GM18519 (cell line): ENCODE results near the gene HEXD.

Experiments used
- ATAC-seq: cut with Tn5 transposase; IDR thresholded peaks from one replicate; pipeline ENCODE4 v1.9.1; 2021; ENCODE audit warnings: mild to moderate bottlenecking, moderate library complexity; ENCODE audit not compliant: unreplicated experiment, low FRiP score

Gene HEXD

DNA sequence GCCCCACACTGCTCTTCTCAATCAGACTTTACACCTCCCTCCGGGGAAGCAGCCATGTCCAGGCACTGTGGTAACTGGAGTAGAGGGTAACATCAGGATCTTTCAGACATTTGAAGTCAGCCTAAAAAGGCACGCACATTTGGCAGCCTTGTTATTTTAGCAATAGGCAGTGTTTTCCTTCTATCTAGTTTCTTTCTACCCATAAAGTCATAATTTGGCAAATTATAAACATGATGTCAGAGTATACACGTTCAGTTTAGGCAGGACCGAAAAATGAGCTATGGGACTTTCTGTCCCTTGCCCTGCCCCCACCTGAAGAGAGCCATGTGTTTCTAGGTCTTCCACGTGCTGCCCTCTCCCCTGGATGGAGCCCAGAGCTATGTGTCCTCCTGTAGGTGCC is 61.5 kb downstream of the HEXD start:
- no peak for ATAC-seq

DNA sequence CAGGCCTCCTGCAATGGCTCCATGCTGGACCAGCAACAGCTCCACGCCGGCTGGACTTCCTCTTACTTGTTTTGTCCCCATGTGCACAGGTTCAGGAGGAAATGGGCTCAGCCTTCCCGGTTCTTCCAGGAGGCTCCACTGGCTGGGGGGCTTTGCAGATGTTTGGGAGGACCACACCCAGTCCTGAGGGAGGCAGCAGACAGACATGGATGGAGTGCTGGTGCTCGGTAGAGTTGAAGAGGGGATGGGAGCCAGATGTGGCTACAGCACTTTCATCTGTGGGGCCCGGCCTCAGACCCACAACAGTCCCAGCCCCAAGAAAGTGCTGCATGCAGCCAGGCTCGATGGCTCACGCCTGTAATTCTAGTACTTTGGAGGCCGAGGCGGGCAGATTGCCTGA is 62.2 kb downstream of the HEXD start:
- ATAC-seq = no peak

DNA sequence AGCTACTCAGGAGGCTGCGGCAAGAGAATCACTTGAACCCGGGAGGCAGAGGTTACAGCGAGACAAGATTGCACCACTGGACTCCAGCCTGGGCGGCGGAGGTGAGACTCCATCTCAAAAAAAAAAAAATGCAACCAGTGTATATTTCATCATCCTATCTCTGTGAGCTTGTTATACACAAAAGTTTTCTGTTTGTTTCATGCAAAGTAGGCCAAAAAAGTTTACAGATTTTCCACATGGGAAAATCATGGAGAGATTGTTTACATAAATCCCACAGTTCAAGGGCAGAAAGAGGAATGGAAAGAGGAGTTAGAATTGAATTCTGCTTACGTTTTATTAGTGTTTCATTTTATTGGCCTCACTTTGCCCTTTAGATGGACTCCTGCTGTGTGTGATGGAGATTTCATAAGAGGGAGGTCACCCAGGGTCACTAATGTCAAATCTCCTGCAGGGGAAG is 65.1 kb downstream of the HEXD start:
- ATAC-seq = no peak

DNA sequence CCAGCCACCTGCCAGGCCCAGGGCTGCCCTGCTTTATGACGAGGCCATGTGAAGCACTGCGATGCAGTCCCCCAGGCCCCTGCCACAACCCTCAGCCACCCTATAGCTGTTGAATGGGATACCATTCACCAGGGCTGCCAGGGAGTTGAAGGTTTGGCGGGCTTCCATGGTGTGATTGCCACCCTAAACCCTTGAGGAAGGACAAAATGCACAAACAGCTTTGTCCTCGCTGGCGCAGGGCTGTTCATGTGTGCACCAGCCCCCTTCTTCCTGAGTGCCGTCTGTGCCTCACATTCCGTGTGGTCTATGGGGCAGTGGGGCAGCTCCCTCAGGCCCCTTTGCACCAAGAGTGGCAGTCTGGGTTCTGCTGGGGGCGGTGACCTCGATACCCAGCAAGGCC is 65.7 kb downstream of the HEXD start:
- no peak for ATAC-seq

DNA sequence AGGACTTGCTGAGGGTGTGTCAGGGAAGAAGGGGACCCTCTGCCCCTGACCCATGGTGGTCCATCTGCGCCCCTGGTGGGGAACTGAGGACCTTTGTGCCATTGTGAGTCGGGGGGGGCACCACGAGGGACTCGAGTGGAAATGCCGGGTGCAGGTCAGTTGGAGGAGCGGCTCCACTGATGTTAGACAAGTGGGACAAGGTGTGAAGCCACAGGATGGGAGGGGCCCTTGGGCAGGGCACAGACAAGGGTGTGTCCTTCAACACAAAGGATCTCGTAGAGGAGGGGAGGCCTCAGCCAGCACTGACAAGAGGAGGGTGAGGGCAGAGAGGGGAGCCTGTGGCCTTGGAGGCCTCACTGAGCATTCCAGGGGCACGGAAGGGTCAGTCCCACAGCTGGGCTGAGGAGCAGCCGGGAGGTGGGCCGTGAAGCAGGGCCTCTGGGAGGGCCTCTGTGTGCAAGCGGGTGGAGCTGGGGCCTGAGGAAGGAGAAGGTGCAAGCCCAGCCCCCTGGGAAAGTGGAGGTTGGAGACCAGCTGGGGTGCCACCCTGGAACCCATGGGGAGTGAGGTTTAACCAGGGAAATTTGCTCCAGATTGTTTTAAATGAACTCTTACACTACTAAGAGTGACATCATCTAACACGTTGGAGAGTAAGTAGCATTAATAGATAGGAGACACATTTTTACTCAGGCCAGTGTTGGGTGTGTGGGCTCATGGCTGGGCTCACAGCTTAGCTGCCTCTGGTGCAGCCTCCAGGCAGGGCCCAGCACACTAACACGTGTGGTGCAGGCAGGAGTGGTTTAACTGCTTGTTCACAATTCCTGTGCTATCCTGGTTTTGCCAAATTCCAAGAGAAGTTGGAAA is 68.3 kb downstream of the HEXD start:
- ATAC-seq = no peak

DNA sequence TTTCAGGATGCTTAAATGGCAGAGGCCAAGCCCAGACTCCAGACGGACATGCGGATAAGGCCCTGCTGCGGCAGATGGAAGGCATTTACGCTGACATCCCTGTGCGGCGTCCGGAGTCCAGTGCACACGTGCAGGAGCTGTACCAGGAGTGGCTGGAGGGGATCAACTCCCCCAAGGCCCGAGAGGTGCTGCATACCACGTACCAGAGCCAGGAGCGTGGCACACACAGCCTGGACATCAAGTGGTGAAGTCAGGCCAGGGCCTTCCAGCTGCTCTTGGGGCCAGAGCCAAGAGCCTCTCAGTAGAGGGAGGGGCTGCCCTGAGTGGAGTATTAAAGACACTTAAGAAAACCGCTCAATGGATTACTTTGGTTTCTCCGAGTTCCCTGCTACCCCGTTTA is 69.8 kb downstream of the HEXD start:
- no peak for ATAC-seq

DNA sequence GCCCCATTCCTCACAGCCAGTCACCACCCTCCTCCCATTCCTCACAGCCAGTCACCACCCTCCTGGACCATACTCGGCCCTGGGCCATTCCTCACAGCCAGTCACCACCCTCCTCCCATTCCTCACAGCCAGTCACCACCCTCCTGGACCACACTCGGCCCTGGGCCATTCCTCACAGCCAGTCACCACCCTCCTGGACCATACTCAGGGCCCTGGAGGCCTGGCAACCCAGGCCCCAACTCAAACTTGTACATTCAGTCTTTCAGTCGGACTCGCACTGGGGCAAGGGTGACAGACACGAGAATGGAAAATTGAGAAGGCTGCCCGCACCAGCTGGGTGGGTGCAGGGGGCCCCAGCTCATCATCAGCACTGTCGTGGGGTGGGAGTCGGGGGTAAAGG is 71.0 kb downstream of the HEXD start:
- no peak for ATAC-seq

DNA sequence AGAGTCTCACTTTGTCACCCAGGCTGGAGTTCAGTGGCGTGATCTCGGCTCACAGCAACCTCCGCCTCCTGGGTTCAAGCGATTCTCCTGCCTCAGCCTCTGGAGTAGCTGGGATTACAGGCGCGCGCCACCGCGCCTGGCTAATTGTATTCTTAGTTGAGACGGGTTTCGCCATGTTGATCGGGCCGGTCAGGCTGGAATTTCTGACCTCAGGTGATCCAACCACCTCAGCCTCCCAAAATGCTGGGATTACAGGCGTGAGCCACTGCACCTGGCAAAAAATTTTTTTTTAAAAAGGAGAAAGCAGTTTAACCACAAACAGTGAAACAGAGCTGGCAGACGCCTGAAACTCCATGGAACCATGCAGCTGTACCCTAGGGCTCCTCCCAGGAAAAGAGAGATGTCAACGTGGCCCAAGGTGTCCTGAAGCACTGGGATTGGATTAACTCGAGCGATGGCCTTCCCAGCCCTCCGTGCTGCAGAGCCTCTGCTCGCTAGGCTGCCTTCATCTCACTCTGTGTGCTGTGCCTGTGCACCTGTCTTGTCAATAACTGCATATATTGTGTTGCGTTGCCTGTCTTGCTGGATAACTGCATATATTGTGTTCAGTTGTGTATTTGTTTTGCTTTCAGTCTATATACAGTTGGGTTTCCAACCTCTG is 71.8 kb downstream of the HEXD start:
- no peak for ATAC-seq

DNA sequence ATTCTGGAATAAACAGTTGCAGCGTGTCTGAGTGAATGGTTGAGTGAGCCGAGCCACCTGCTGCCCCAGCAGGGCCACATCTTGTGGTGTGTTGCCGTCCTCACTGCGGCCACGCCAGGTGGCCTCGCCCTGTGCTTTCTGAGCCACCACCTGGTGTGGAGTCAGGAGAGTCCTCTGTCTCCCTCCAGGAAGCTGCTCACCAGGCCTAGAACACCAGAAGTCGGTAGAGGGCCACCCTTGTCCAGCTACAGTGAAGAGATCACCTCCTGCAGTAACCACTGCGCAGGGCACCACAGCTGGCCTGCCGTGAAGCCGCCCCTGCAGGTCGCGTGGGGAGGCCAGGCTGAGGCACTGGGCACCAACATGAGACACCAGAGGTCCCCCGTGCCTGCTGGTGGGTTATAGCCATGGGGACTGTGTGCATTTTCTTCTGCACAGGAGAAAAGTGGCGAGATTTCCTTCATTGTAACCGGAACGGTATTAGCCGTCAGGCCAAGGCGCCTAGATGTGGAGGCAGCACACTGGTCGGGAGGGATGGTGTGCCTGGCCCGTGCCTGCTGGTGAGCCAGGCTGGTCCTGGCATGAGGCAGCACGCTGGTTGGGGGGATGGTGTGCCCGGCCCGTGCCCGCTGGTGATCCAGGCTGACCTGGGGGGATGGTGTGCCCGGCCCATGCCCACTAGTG is 72.5 kb downstream of the HEXD start:
- no peak for ATAC-seq

DNA sequence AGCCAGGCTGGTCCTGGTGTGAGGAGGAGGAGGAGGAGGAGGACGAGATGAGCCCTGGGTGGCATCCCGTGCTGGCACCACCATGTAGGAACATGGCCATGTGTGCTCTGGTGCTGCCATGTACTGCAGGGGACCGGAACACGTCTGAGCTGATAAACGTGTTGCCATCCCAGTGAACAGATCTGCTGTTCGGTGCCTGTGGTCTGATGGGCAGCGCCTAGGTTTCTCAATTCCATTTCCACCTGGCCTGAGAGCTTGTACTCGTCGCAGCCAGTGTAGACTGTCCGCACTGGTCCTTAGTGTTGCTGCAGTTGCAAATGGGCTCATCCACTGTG is 73.0 kb downstream of the HEXD start:
- no peak for ATAC-seq

DNA sequence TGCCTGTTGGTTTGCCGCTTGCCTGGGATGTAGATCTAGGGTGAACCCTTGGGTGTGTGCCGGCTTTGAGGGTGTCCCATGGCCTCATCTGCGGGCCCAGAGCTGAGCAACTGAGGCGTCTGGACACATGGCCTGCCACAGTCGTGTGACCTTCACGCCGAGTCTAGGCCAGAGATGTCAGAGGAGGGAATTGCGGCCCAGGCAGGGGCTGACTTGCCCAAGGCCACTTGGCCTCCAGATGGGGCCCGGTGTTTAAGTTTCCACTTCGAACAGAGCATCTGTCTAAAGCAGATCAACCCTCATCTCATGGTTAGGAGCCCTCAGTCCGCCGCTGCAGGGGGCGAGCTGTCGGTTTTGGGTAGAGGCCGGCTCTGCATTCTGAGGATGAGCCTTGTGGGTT is 73.4 kb downstream of the HEXD start:
- no peak for ATAC-seq
